Gastroesophageal sphincter (tissue), 3 donors: Measurements from ENCODE around the gene GRM4.

Experiments
- CTCF ChIP-seq, 4 experiments: fragments of 200-600 bp in 2 of 4; fragments of 450-650 bp in 2 of 4; sonication (generic) in 1 of 4; IDR thresholded peaks; one replicate each; pipeline ENCODE4 v1.5.1; 2017 to 2019; ENCODE audit warnings: antibody characterized with exemption in 4 of 4, mild to moderate bottlenecking in 2 of 4, moderate library complexity in 2 of 4
- POLR2A ChIP-seq, 2 donors: fragments of 450-650 bp; IDR thresholded peaks; one replicate each; pipeline ENCODE4 v1.6.1; 2017; ENCODE audit warnings: antibody characterized with exemption in 2 of 2, mild to moderate bottlenecking in 2 of 2, moderate library complexity in 1 of 2

DNA sequence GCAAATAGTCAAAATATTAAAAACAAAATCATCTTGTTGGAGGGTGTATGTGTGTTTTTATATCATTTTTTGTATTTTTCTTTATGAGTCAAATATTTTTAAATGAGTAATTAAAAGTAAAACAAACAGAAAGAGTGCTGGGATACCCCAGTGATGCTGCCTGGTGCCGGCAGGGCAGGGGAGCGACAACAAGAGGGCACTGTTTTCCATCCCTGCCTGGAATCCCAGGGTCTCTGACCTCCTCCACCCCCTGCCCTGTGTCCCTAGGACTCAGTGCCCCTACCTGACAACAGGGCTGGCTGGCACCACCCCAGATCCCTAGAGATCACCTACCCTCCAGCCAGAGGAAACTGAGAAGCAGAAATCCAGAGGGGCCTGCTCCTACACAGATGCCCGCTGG lies 48.9 kb upstream of the GRM4 start:
- TF ChIP-seq CTCF (IDR thresholded peaks at IDR 0.05): no peak
- TF ChIP-seq POLR2A (IDR thresholded peaks at IDR 0.05): no peak
